HG03108 (cell line): ENCODE results near the gene VAC14.

ENCODE experiments used
- ATAC-seq: cut with Tn5 transposase; IDR thresholded peaks from one replicate; pipeline ENCODE4 v1.9.1; 2021; ENCODE audit warnings: moderate library complexity; ENCODE audit not compliant: unreplicated experiment

VAC14 gene

GRCh38 chr16:70786020-70786755, 14.8 kb downstream of the VAC14 start:
- no peak for ATAC-seq

GRCh38 chr16:70784692-70785555, 16.0 kb downstream of the VAC14 start:
- no peak for ATAC-seq

- no peak for ATAC-seq
Observed at GRCh38 chr16:70782237-70782636, 18.7 kb downstream of the VAC14 start.

GRCh38 chr16:70781800-70782199, 19.2 kb downstream of the VAC14 start:
- no peak for ATAC-seq

- ATAC-seq: no peak
Observed at GRCh38 chr16:70780546-70780945, 20.4 kb downstream of the VAC14 start.

- ATAC-seq: no peak
Observed at GRCh38 chr16:70779361-70779760, 21.6 kb downstream of the VAC14 start.

GRCh38 chr16:70778901-70779309, 22.1 kb downstream of the VAC14 start:
- ATAC-seq: no peak

- no peak for ATAC-seq
Observed at GRCh38 chr16:70777973-70778406, 23.0 kb downstream of the VAC14 start.

GRCh38 chr16:70777496-70777895, 23.5 kb downstream of the VAC14 start:
- ATAC-seq: no peak

- no peak for ATAC-seq
Observed at GRCh38 chr16:70775399-70775798, 25.6 kb downstream of the VAC14 start.

GRCh38 chr16:70774261-70774660, 26.7 kb downstream of the VAC14 start:
- ATAC-seq: no peak

- no peak for ATAC-seq
Observed at GRCh38 chr16:70772493-70772892, 28.5 kb downstream of the VAC14 start.

GRCh38 chr16:70770626-70771552, 30.1 kb downstream of the VAC14 start:
- no peak for ATAC-seq

GRCh38 chr16:70770291-70770625, 30.7 kb downstream of the VAC14 start:
- no peak for ATAC-seq

- ATAC-seq: no peak
Observed at GRCh38 chr16:70769761-70770160, 31.2 kb downstream of the VAC14 start.

- no peak for ATAC-seq
Observed at GRCh38 chr16:70769131-70769530, 31.8 kb downstream of the VAC14 start.

GRCh38 chr16:70768203-70768580, 32.8 kb downstream of the VAC14 start:
- no peak for ATAC-seq

GRCh38 chr16:70767377-70768202, 33.4 kb downstream of the VAC14 start:
- no peak for ATAC-seq

- no peak for ATAC-seq
Observed at GRCh38 chr16:70766658-70767057, 34.3 kb downstream of the VAC14 start.

- no peak for ATAC-seq
Observed at GRCh38 chr16:70766176-70766575, 34.8 kb downstream of the VAC14 start.
